ENCODE data around the gene VPS26C.

The VPS26C gene

GRCh38 chr21:37206496-37206895, 60.6 kb downstream of the VPS26C start:
- no peak for DNase-seq (ENCODE audit: low read depth in 1 of 2, low spot score in 1 of 2)

- no peak for DNase-seq (ENCODE audit: low read depth in 1 of 2, low spot score in 1 of 2)
Observed at GRCh38 chr21:37204580-37204979, 62.6 kb downstream of the VPS26C start.

- DNase-seq (ENCODE audit: low read depth in 1 of 2, low spot score in 1 of 2) = no peak
Observed at GRCh38 chr21:37202221-37203110, 64.7 kb downstream of the VPS26C start.

GRCh38 chr21:37200641-37201480, 66.3 kb downstream of the VPS26C start:
- DNase-seq (ENCODE audit: low read depth in 1 of 2, low spot score in 1 of 2) = no peak

- no peak for DNase-seq (ENCODE audit: low read depth in 1 of 2, low spot score in 1 of 2)
Observed at GRCh38 chr21:37199057-37199924, 67.8 kb downstream of the VPS26C start.

GRCh38 chr21:37197746-37198145, 69.4 kb downstream of the VPS26C start:
- DNase-seq (ENCODE audit: low read depth in 1 of 2, low spot score in 1 of 2) = no peak

- DNase-seq (ENCODE audit: low read depth in 1 of 2, low spot score in 1 of 2) = no peak
Observed at GRCh38 chr21:37196847-37197246, 70.3 kb downstream of the VPS26C start.

- DNase-seq (ENCODE audit: low read depth in 1 of 2, low spot score in 1 of 2) = no peak
Observed at GRCh38 chr21:37195610-37196009, 71.5 kb downstream of the VPS26C start.

- no peak for DNase-seq (ENCODE audit: low read depth in 1 of 2, low spot score in 1 of 2)
Observed at GRCh38 chr21:37195059-37195458, 72.1 kb downstream of the VPS26C start.

- no peak for DNase-seq (ENCODE audit: low read depth in 1 of 2, low spot score in 1 of 2)
Observed at GRCh38 chr21:37193676-37194075, 73.5 kb downstream of the VPS26C start.

- DNase-seq (ENCODE audit: low read depth in 1 of 2, low spot score in 1 of 2) = no peak
Observed at GRCh38 chr21:37193006-37193405, 74.1 kb downstream of the VPS26C start.

GRCh38 chr21:37192019-37192418, 75.1 kb downstream of the VPS26C start:
- DNase-seq (ENCODE audit: low read depth in 1 of 2, low spot score in 1 of 2) = no peak

GRCh38 chr21:37188825-37189224, 78.3 kb downstream of the VPS26C start:
- DNase-seq (ENCODE audit: low read depth in 1 of 2, low spot score in 1 of 2) = no peak

GRCh38 chr21:37186983-37187382, 80.2 kb downstream of the VPS26C start:
- DNase-seq (ENCODE audit: low read depth in 1 of 2, low spot score in 1 of 2) = no peak

- no peak for DNase-seq (ENCODE audit: low read depth in 1 of 2, low spot score in 1 of 2)
Observed at GRCh38 chr21:37184784-37185593, 82.1 kb downstream of the VPS26C start.

- no peak for DNase-seq (ENCODE audit: low read depth in 1 of 2, low spot score in 1 of 2)
Observed at GRCh38 chr21:37183749-37184148, 83.4 kb downstream of the VPS26C start.

- DNase-seq (ENCODE audit: low read depth in 1 of 2, low spot score in 1 of 2) = no peak
Observed at GRCh38 chr21:37182222-37182621, 84.9 kb downstream of the VPS26C start.

GRCh38 chr21:37181059-37181458, 86.1 kb downstream of the VPS26C start:
- DNase-seq (ENCODE audit: low read depth in 1 of 2, low spot score in 1 of 2) = no peak

GRCh38 chr21:37176716-37177115, 90.4 kb downstream of the VPS26C start:
- DNase-seq (ENCODE audit: low read depth in 1 of 2, low spot score in 1 of 2) = no peak

Measured in stimulated activated CD4-positive, alpha-beta T cell treated with anti-CD3 and anti-CD28 coated beads, Interleukin-15, amount 100 ng/mL, for 1 hour (primary cell).